SU-DHL-6 (cell line): ENCODE data around the gene KYNU.
A peak's percentile ranks its signal among the peaks of the same experiment; 100 is the strongest.
"Not testable (repeated sequence)": the region's sequence is repeated elsewhere in the genome, so short reads cannot be mapped to it uniquely, and the experiment has no call there.

ENCODE experiments used
- H2AFZ ChIP-seq: fragments of 200-600 bp; sonication (generic); 2 replicates; pipeline ENCODE4 v1.6.1; 2014; ENCODE audit warnings: low read depth, mild to moderate bottlenecking, moderate library complexity, mixed read lengths, antibody characterized with exemption, low read length; ENCODE audit not compliant: severe bottlenecking
- H3F3A ChIP-seq: fragments of 200-600 bp; shearing (Covaris generic); 2 replicates; pipeline ENCODE4 v1.6.0; 2016; ENCODE audit warnings: antibody characterized with exemption, mild to moderate bottlenecking; ENCODE audit not compliant: insufficient read depth
- H3K27ac ChIP-seq: fragments of 200-600 bp; sonication (generic); 2 replicates; pipeline ENCODE4 v1.5.1; 2016; ENCODE audit warnings: low read depth, mild to moderate bottlenecking, low read length, moderate library complexity, mixed read lengths
- H3K27me3 ChIP-seq: fragments of 200-600 bp; sonication (generic), shearing (Covaris generic); 2 replicates; pipeline ENCODE4 v1.6.0; 2014; ENCODE audit warnings: mild to moderate bottlenecking, low read length
- H3K36me3 ChIP-seq: fragments of 200-600 bp; sonication (generic); 2 replicates; pipeline ENCODE4 v1.6.1; 2014; ENCODE audit warnings: mild to moderate bottlenecking, low read length, mixed read lengths
- H3K4me2 ChIP-seq: fragments of 300-600, 200-600 bp; shearing (Covaris generic), sonication (generic); 2 replicates; pipeline ENCODE4 v1.6.0; 2014; ENCODE audit warnings: low read length, low read depth, mild to moderate bottlenecking; ENCODE audit not compliant: poor library complexity, severe bottlenecking
- H3K4me3 ChIP-seq: fragments of 200-600 bp; sonication (generic); 2 replicates; pipeline ENCODE4 v1.5.1; 2014; ENCODE audit warnings: antibody characterized with exemption, low read length, mild to moderate bottlenecking, mixed read lengths; ENCODE audit not compliant: insufficient read depth, poor library complexity, severe bottlenecking
- H3K79me2 ChIP-seq: fragments of 200-600 bp; sonication (generic); 2 replicates; pipeline ENCODE4 v1.6.1; 2014; ENCODE audit warnings: mild to moderate bottlenecking, low read length, moderate library complexity; ENCODE audit not compliant: insufficient read depth
- H3K9ac ChIP-seq: fragments of 200-600 bp; sonication (generic); 2 replicates; pipeline ENCODE4 v1.7.0; 2014; ENCODE audit warnings: mild to moderate bottlenecking, low read length
- H3K9me2 ChIP-seq: fragments of 200-600 bp; sonication (generic); replicated peaks from 2 replicates; pipeline ENCODE4 v1.6.1; 2014; ENCODE audit warnings: low read length; ENCODE audit not compliant: insufficient read depth
- H3K9me3 ChIP-seq: fragments of 200-600 bp; sonication (generic); 2 replicates; pipeline ENCODE4 v1.6.1; 2014; ENCODE audit warnings: low read length, mixed read lengths; ENCODE audit not compliant: insufficient read depth
- H4K20me1 ChIP-seq: fragments of 200-600 bp; sonication (generic); 2 replicates; pipeline ENCODE4 v1.6.1; 2014; ENCODE audit warnings: low read depth, mild to moderate bottlenecking, antibody characterized with exemption, low read length, moderate library complexity, mixed read lengths
- CTCF ChIP-seq: fragments of 200-600 bp; sonication (generic); IDR thresholded peaks from one replicate; pipeline ENCODE4 v1.5.1; 2017; ENCODE audit warnings: antibody characterized with exemption, mild to moderate bottlenecking, low read length, moderate library complexity; ENCODE audit not compliant: insufficient read depth, poor library complexity, severe bottlenecking
- EZH2phosphoT487 ChIP-seq: fragments of 200-600 bp; sonication (generic), shearing (Covaris generic); conservative IDR thresholded peaks from 2 replicates; pipeline ENCODE4 v1.6.1; 2018; ENCODE audit warnings: mild to moderate bottlenecking, antibody characterized with exemption, low read length, moderate library complexity, mixed read lengths

Gene KYNU

DNA sequence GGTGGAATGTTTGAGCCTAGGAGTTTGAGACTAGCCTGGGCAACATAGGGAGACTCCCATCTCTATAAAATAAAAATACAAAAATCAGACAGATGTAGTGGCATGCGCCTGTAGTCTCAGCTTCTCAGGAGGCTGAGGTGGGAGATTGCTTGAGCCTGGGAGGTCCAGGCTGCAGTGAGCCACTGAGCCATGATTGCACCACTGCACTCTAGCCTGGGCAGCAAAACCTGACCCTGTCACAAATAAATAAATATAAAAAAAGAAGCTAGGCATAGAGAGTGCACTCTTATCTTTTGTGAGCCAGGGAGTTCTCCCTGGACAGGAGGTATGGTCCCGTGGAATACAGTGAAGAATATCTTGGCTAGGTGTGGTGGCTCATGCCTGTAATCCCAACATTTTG, 11.0 kb upstream of the KYNU start:
- TF ChIP-seq CTCF (no peak), EZH2phosphoT487 (no peak)
- Histone ChIP-seq H3K9ac (peak overlapping the region; percentile 49), H3K4me2 (peak overlapping the region; percentile 100), H4K20me1 (no peaks in the 10 kb centered on the region), H3K27ac (peak overlapping the region; percentile 89), H2AFZ (no peak overlapping the region), H3K79me2 (peaks cover 44% of the 10 kb centered on the region), H3F3A (peaks cover 37% of the 10 kb centered on the region), H3K9me2 (no peaks in the 10 kb centered on the region), H3K36me3 (peaks cover 39% of the 10 kb centered on the region), H3K9me3 (no peaks in the 10 kb centered on the region), H3K4me3 (peak overlapping the region; percentile 46), H3K27me3 (no peaks in the 10 kb centered on the region)

- no peaks in the 10 kb centered on the region for H3K9me2 ChIP-seq
- peak overlapping the region; percentile 89 for H3K27ac ChIP-seq
- no peaks in the 10 kb centered on the region for H3K27me3 ChIP-seq
- H3K9me3 ChIP-seq: no peaks in the 10 kb centered on the region
- H2AFZ ChIP-seq: no peak overlapping the region
- H3K79me2 ChIP-seq: peaks cover 44% of the 10 kb centered on the region
- peaks cover 43% of the 10 kb centered on the region for H3F3A ChIP-seq
- peaks cover 35% of the 10 kb centered on the region for H3K36me3 ChIP-seq
- H3K4me3 ChIP-seq: peak overlapping the region; percentile 46
- peak overlapping the region; percentile 49 for H3K9ac ChIP-seq
- peak overlapping the region; percentile 100 for H3K4me2 ChIP-seq
- TF ChIP-seq EZH2phosphoT487: no peak
- no peak for TF ChIP-seq CTCF
- H4K20me1 ChIP-seq: no peaks in the 10 kb centered on the region
Observed at GRCh38 chr2:142867136-142867535, 10.3 kb upstream of the KYNU start.

- Histone ChIP-seq H3K79me2 (peaks cover 43% of the 10 kb centered on the region), H3K4me3 (peak overlapping the region; percentile 49), H3K27ac (peak overlapping the region; percentile 89), H3K27me3 (no peaks in the 10 kb centered on the region), H4K20me1 (no peaks in the 10 kb centered on the region), H3K9ac (peak overlapping the region; percentile 54), H3F3A (peaks cover 54% of the 10 kb centered on the region), H3K4me2 (peak overlapping the region; percentile 100), H3K9me3 (no peaks in the 10 kb centered on the region), H2AFZ (peak overlapping the region; percentile 38), H3K9me2 (no peaks in the 10 kb centered on the region), H3K36me3 (peaks cover 23% of the 10 kb centered on the region)
- TF ChIP-seq EZH2phosphoT487: no peak
- TF ChIP-seq CTCF: no peak
Observed at GRCh38 chr2:142868229-142868762, 9.2 kb upstream of the KYNU start.

GRCh38 chr2:142869065-142869460, 8.4 kb upstream of the KYNU start:
- H4K20me1 ChIP-seq, H3K9me3 ChIP-seq, H3K9me2 ChIP-seq, H3K27me3 ChIP-seq, H2AFZ ChIP-seq: not testable (repeated sequence)
- Histone ChIP-seq H3K36me3 (peaks cover 19% of the 10 kb centered on the region), H3F3A (peaks cover 62% of the 10 kb centered on the region), H3K4me3 (peak overlapping the region; percentile 59), H3K9ac (peak overlapping the region; percentile 56), H3K4me2 (peak overlapping the region; percentile 100), H3K79me2 (peaks cover 38% of the 10 kb centered on the region), H3K27ac (peak overlapping the region; percentile 89)
